ENCODE results near the gene DPP10.

DPP10 gene

GRCh38 chr2:115733190-115733775 lies 1290.8 kb downstream of the DPP10 start:
- no peak for DNase-seq
- no peak for ATAC-seq
- Mint-ChIP-seq H3K27me3 (no peaks in the 10 kb centered on the region), H3K36me3 (ENCODE audit: low read depth) (no peaks in the 10 kb centered on the region), H3K9me3 (peaks cover 30% of the 10 kb centered on the region), H3K27ac (no peak overlapping the region), H3K4me1 (no peaks in the 10 kb centered on the region), H3K4me3 (no peak overlapping the region)

- Mint-ChIP-seq H3K9me3 (peaks cover 19% of the 10 kb centered on the region), H3K27ac (no peak overlapping the region), H3K4me3 (no peak overlapping the region), H3K27me3 (no peaks in the 10 kb centered on the region), H3K4me1 (no peaks in the 10 kb centered on the region), H3K36me3 (ENCODE audit: low read depth) (no peaks in the 10 kb centered on the region)
- DNase-seq: no peak
- ATAC-seq: no peak
Measured at GRCh38 chr2:115738111-115738510, 1295.7 kb downstream of the DPP10 start.

- no peak overlapping the region for H3K4me3 Mint-ChIP-seq
- peaks cover 16% of the 10 kb centered on the region for H3K9me3 Mint-ChIP-seq
- no peaks in the 10 kb centered on the region for H3K36me3 Mint-ChIP-seq (ENCODE audit: low read depth)
- H3K4me1 Mint-ChIP-seq: no peaks in the 10 kb centered on the region
- no peak overlapping the region for H3K27ac Mint-ChIP-seq
- no peaks in the 10 kb centered on the region for H3K27me3 Mint-ChIP-seq
- ATAC-seq: no peak
- DNase-seq: no peak
Measured at GRCh38 chr2:115739574-115739973, 1297.1 kb downstream of the DPP10 start.

- Mint-ChIP-seq H3K27me3 (no peaks in the 10 kb centered on the region), H3K36me3 (ENCODE audit: low read depth) (no peaks in the 10 kb centered on the region)
Measured at GRCh38 chr2:115746151-115746550, 1303.7 kb downstream of the DPP10 start.

GRCh38 chr2:115757286-115757685 lies 1314.8 kb downstream of the DPP10 start:
- H3K9me3 Mint-ChIP-seq: peaks cover 9% of the 10 kb centered on the region
- H3K36me3 Mint-ChIP-seq (ENCODE audit: low read depth): no peaks in the 10 kb centered on the region
- DNase-seq (no peak), ATAC-seq (no peak)
- no peak overlapping the region for H3K4me3 Mint-ChIP-seq
- no peaks in the 10 kb centered on the region for H3K4me1 Mint-ChIP-seq
- H3K27me3 Mint-ChIP-seq: no peaks in the 10 kb centered on the region
- no peak overlapping the region for H3K27ac Mint-ChIP-seq

More at GRCh38 chr2:115746151-115746550, 1303.7 kb downstream of the DPP10 start:
- H3K9me3 Mint-ChIP-seq: peaks cover 16% of the 10 kb centered on the region
- no peak overlapping the region for H3K4me3 Mint-ChIP-seq
- no peak for DNase-seq
- H3K27ac Mint-ChIP-seq: no peak overlapping the region
- no peak for ATAC-seq
- H3K4me1 Mint-ChIP-seq: no peaks in the 10 kb centered on the region

GRCh38 chr2:115763601-115764000 lies 1321.2 kb downstream of the DPP10 start:
- Mint-ChIP-seq H3K4me3 (no peak overlapping the region), H3K27me3 (no peaks in the 10 kb centered on the region), H3K9me3 (no peaks in the 10 kb centered on the region)

GRCh38 chr2:115771516-115771915 lies 1329.1 kb downstream of the DPP10 start:
- Mint-ChIP-seq H3K9me3 (peaks cover 5% of the 10 kb centered on the region), H3K27me3 (no peaks in the 10 kb centered on the region), H3K4me1 (no peaks in the 10 kb centered on the region), H3K4me3 (no peak overlapping the region), H3K27ac (no peak overlapping the region), H3K36me3 (ENCODE audit: low read depth) (no peaks in the 10 kb centered on the region)
- DNase-seq: no peak
- no peak for ATAC-seq

More at GRCh38 chr2:115763601-115764000, 1321.2 kb downstream of the DPP10 start:
- Mint-ChIP-seq H3K36me3 (ENCODE audit: low read depth) (no peaks in the 10 kb centered on the region), H3K4me1 (no peaks in the 10 kb centered on the region), H3K27ac (no peak overlapping the region)
- DNase-seq (no peak), ATAC-seq (no peak)

- Mint-ChIP-seq H3K27me3 (no peaks in the 10 kb centered on the region), H3K36me3 (ENCODE audit: low read depth) (no peaks in the 10 kb centered on the region), H3K4me1 (no peaks in the 10 kb centered on the region), H3K4me3 (no peak overlapping the region), H3K27ac (no peak overlapping the region), H3K9me3 (peaks cover 5% of the 10 kb centered on the region)
- ATAC-seq (no peak), DNase-seq (no peak)
Measured at GRCh38 chr2:115774361-115774760, 1331.9 kb downstream of the DPP10 start.

GRCh38 chr2:115779085-115779632 lies 1336.7 kb downstream of the DPP10 start:
- no peaks in the 10 kb centered on the region for H3K36me3 Mint-ChIP-seq (ENCODE audit: low read depth)
- H3K27ac Mint-ChIP-seq: no peak overlapping the region
- no peak for ATAC-seq
- no peak for DNase-seq
- peaks cover 8% of the 10 kb centered on the region for H3K9me3 Mint-ChIP-seq
- H3K27me3 Mint-ChIP-seq: no peaks in the 10 kb centered on the region
- no peaks in the 10 kb centered on the region for H3K4me1 Mint-ChIP-seq
- no peak overlapping the region for H3K4me3 Mint-ChIP-seq

GRCh38 chr2:115782286-115782685 lies 1339.8 kb downstream of the DPP10 start:
- Mint-ChIP-seq H3K36me3 (ENCODE audit: low read depth) (no peaks in the 10 kb centered on the region), H3K9me3 (peaks cover 7% of the 10 kb centered on the region), H3K27me3 (no peaks in the 10 kb centered on the region), H3K4me1 (no peaks in the 10 kb centered on the region), H3K27ac (no peak overlapping the region), H3K4me3 (no peak overlapping the region)
- ATAC-seq (no peak), DNase-seq (no peak)

- Mint-ChIP-seq H3K4me1 (no peaks in the 10 kb centered on the region), H3K9me3 (peaks cover 14% of the 10 kb centered on the region), H3K27ac (no peak overlapping the region), H3K36me3 (ENCODE audit: low read depth) (no peaks in the 10 kb centered on the region), H3K27me3 (no peaks in the 10 kb centered on the region), H3K4me3 (no peak overlapping the region)
- no peak for ATAC-seq
- DNase-seq: no peak
Measured at GRCh38 chr2:115796078-115796477, 1353.6 kb downstream of the DPP10 start.

GRCh38 chr2:115807276-115807675 lies 1364.8 kb downstream of the DPP10 start:
- DNase-seq (no peak), ATAC-seq (no peak)
- no peaks in the 10 kb centered on the region for H3K4me1 Mint-ChIP-seq
- no peaks in the 10 kb centered on the region for H3K36me3 Mint-ChIP-seq (ENCODE audit: low read depth)
- H3K27ac Mint-ChIP-seq: no peak overlapping the region
- no peaks in the 10 kb centered on the region for H3K27me3 Mint-ChIP-seq
- no peak overlapping the region for H3K4me3 Mint-ChIP-seq
- peaks cover 14% of the 10 kb centered on the region for H3K9me3 Mint-ChIP-seq

GRCh38 chr2:115825912-115826311 lies 1383.5 kb downstream of the DPP10 start:
- no peaks in the 10 kb centered on the region for H3K4me1 Mint-ChIP-seq
- no peak overlapping the region for H3K4me3 Mint-ChIP-seq
- DNase-seq (no peak), ATAC-seq (no peak)
- H3K27ac Mint-ChIP-seq: no peak overlapping the region
- no peaks in the 10 kb centered on the region for H3K27me3 Mint-ChIP-seq
- no peaks in the 10 kb centered on the region for H3K9me3 Mint-ChIP-seq
- H3K36me3 Mint-ChIP-seq (ENCODE audit: low read depth): no peaks in the 10 kb centered on the region

GRCh38 chr2:115833196-115833595 lies 1390.8 kb downstream of the DPP10 start:
- H3K4me1 Mint-ChIP-seq: no peaks in the 10 kb centered on the region
- no peak overlapping the region for H3K27ac Mint-ChIP-seq
- no peak for ATAC-seq
- peaks cover 7% of the 10 kb centered on the region for H3K9me3 Mint-ChIP-seq
- H3K36me3 Mint-ChIP-seq (ENCODE audit: low read depth): no peaks in the 10 kb centered on the region
- no peak overlapping the region for H3K4me3 Mint-ChIP-seq
- H3K27me3 Mint-ChIP-seq: no peaks in the 10 kb centered on the region
- DNase-seq: no peak

GRCh38 chr2:115838539-115838938 lies 1396.1 kb downstream of the DPP10 start:
- H3K27me3 Mint-ChIP-seq: no peaks in the 10 kb centered on the region
- peaks cover 7% of the 10 kb centered on the region for H3K9me3 Mint-ChIP-seq
- DNase-seq: no peak
- no peak overlapping the region for H3K4me3 Mint-ChIP-seq
- H3K4me1 Mint-ChIP-seq: no peaks in the 10 kb centered on the region
- no peak overlapping the region for H3K27ac Mint-ChIP-seq
- no peaks in the 10 kb centered on the region for H3K36me3 Mint-ChIP-seq (ENCODE audit: low read depth)
- ATAC-seq: no peak

- no peaks in the 10 kb centered on the region for H3K27me3 Mint-ChIP-seq
Measured at GRCh38 chr2:115842306-115842705, 1399.9 kb downstream of the DPP10 start.

More at GRCh38 chr2:115842306-115842705, 1399.9 kb downstream of the DPP10 start:
- Mint-ChIP-seq H3K4me3 (no peak overlapping the region), H3K36me3 (ENCODE audit: low read depth) (no peaks in the 10 kb centered on the region), H3K27ac (no peak overlapping the region), H3K9me3 (peaks cover 14% of the 10 kb centered on the region), H3K4me1 (no peaks in the 10 kb centered on the region)
- DNase-seq: no peak
- ATAC-seq: no peak
